Stimulated activated CD4-positive, alpha-beta T cell treated with anti-CD3 and anti-CD28 coated beads, Interleukin-15, amount 100 ng/mL, for 24 hours (primary cell): ENCODE results near the gene ENOX1.

ENCODE experiments used
- DNase-seq: peaks from one replicate; pipeline ENCODE4 v3.0.0-alpha.2; 2020

The ENOX1 gene

GRCh38 chr13:43587376-43587775, 199.4 kb downstream of the ENOX1 start:
- no peak for DNase-seq

- no peak for DNase-seq
Observed at GRCh38 chr13:43584751-43585150, 202.0 kb downstream of the ENOX1 start.

- no peak for DNase-seq
Observed at GRCh38 chr13:43583321-43583720, 203.5 kb downstream of the ENOX1 start.

- DNase-seq = no peak
Observed at GRCh38 chr13:43580280-43580679, 206.5 kb downstream of the ENOX1 start.

- no peak for DNase-seq
Observed at GRCh38 chr13:43579321-43579720, 207.5 kb downstream of the ENOX1 start.

- no peak for DNase-seq
Observed at GRCh38 chr13:43574605-43575004, 212.2 kb downstream of the ENOX1 start.

- DNase-seq = no peak
Observed at GRCh38 chr13:43573802-43574514, 212.8 kb downstream of the ENOX1 start.

GRCh38 chr13:43573361-43573740, 213.4 kb downstream of the ENOX1 start:
- no peak for DNase-seq

GRCh38 chr13:43572656-43573360, 214.0 kb downstream of the ENOX1 start:
- DNase-seq = no peak

- no peak for DNase-seq
Observed at GRCh38 chr13:43569658-43570057, 217.1 kb downstream of the ENOX1 start.

- DNase-seq = no peak
Observed at GRCh38 chr13:43567608-43568007, 219.2 kb downstream of the ENOX1 start.

GRCh38 chr13:43564952-43565351, 221.8 kb downstream of the ENOX1 start:
- DNase-seq = no peak

GRCh38 chr13:43561081-43561480, 225.7 kb downstream of the ENOX1 start:
- DNase-seq = no peak

- DNase-seq = no peak
Observed at GRCh38 chr13:43558939-43559338, 227.8 kb downstream of the ENOX1 start.

- DNase-seq = no peak
Observed at GRCh38 chr13:43558326-43558725, 228.4 kb downstream of the ENOX1 start.

- no peak for DNase-seq
Observed at GRCh38 chr13:43555667-43556066, 231.1 kb downstream of the ENOX1 start.

GRCh38 chr13:43551897-43552456, 234.8 kb downstream of the ENOX1 start:
- DNase-seq = no peak

GRCh38 chr13:43546816-43547215, 240.0 kb downstream of the ENOX1 start:
- no peak for DNase-seq

GRCh38 chr13:43546251-43546650, 240.5 kb downstream of the ENOX1 start:
- DNase-seq = no peak

GRCh38 chr13:43545317-43545874, 241.4 kb downstream of the ENOX1 start:
- DNase-seq = no peak

GRCh38 chr13:43544631-43545030, 242.1 kb downstream of the ENOX1 start:
- DNase-seq = no peak

- no peak for DNase-seq
Observed at GRCh38 chr13:43544011-43544410, 242.8 kb downstream of the ENOX1 start.

GRCh38 chr13:43543331-43543730, 243.4 kb downstream of the ENOX1 start:
- DNase-seq = no peak

GRCh38 chr13:43537124-43537523, 249.6 kb downstream of the ENOX1 start:
- no peak for DNase-seq
